H1 (cell line): ENCODE data around the gene GAS6. TPM values are rescaled to one million over a fixed set of nuclear protein-coding genes. Genes with fewer than 3 reads are reported as not detected.

Experiments
- CBX5 ChIP-seq: fragments of 300-800, 300-1000 bp; sonication (generic); IDR thresholded peaks from 2 replicates; pipeline ENCODE4 v1.7.1; 2016; ENCODE audit warnings: antibody characterized with exemption, low read length, low read depth
- MAFK ChIP-seq: IDR thresholded peaks from 2 replicates; pipeline ENCODE4 v1.6.1; 2012; ENCODE audit warnings: low read depth, mild to moderate bottlenecking, improper control_type of control experiment, low read length
- POLR2A ChIP-seq, 2 experiments: IDR thresholded peaks; 1 replicate in 1 of 2; 2 replicates in 1 of 2; pipeline ENCODE4 v1.6.1; 2011; ENCODE audit warnings: low read depth in 2 of 2, low read length in 2 of 2, mild to moderate bottlenecking in 2 of 2; ENCODE audit errors: control extremely low read depth in 1 of 2
- POLR2AphosphoS5 ChIP-seq: IDR thresholded peaks from 2 replicates; pipeline ENCODE4 v1.6.1; 2011; ENCODE audit warnings: low read depth, low read length
- SIX5 ChIP-seq: IDR thresholded peaks from 2 replicates; pipeline ENCODE4 v1.6.1; 2011; ENCODE audit warnings: mild to moderate bottlenecking, low read depth, low read length
- SP4 ChIP-seq: IDR thresholded peaks from 2 replicates; pipeline ENCODE4 v1.6.1; 2012; ENCODE audit warnings: low read length, inconsistent platforms
- TEAD4 ChIP-seq: IDR thresholded peaks from 2 replicates; pipeline ENCODE4 v1.6.1; 2012; ENCODE audit warnings: low read depth, low read length, inconsistent platforms, mixed read lengths
- polyA plus RNA-seq, 7 experiments: library from polyadenylated mRNA; depleted of rRNA in 3 of 7; stranded (reverse) in 5 of 7; unstranded in 2 of 7; fragments of >200 nt in 5 of 7; fragments of 200-250 nt in 2 of 7; gene quantifications; 1 replicate in 5 of 7; 2 replicates in 1 of 7; 4 replicates in 1 of 7; pipeline versions ENCODE4 v1.2.1 to v1.2.3, GENCODE V29; 2011 to 2013; ENCODE audit warnings: missing spikeins in 2 of 7, mixed read lengths in 2 of 7
- total RNA-seq: library from RNA; stranded (reverse); fragmentation: NEBNext Ultra II Directional; extraction: Animal tissue kit (Norgen Biotek cat#: 25700); gene quantifications from 2 replicates; pipeline ENCODE4 v1.2.1, GENCODE V29; 2021
- TF ChIP-seq, protein P1 (sequence below): fragments of 300-600 bp; sonication (generic); IDR thresholded peaks from 2 replicates; pipeline ENCODE4 v1.7.1; 2012; ENCODE audit warnings: low read length, moderate library complexity, mild to moderate bottlenecking, inconsistent platforms; ENCODE audit not compliant: insufficient replicate concordance

Gene GAS6
- total and polyA plus RNA-seq, 2 of the 8 experiments (the other 6 are each of a cell fraction or from before 2014, with no cell fraction given), result 18.6 to 31.0 TPM

GRCh38 chr13:113859311-113860050 lies 4.4 kb downstream of the GAS6 start (continued):
- TF ChIP-seq, protein P1, sequence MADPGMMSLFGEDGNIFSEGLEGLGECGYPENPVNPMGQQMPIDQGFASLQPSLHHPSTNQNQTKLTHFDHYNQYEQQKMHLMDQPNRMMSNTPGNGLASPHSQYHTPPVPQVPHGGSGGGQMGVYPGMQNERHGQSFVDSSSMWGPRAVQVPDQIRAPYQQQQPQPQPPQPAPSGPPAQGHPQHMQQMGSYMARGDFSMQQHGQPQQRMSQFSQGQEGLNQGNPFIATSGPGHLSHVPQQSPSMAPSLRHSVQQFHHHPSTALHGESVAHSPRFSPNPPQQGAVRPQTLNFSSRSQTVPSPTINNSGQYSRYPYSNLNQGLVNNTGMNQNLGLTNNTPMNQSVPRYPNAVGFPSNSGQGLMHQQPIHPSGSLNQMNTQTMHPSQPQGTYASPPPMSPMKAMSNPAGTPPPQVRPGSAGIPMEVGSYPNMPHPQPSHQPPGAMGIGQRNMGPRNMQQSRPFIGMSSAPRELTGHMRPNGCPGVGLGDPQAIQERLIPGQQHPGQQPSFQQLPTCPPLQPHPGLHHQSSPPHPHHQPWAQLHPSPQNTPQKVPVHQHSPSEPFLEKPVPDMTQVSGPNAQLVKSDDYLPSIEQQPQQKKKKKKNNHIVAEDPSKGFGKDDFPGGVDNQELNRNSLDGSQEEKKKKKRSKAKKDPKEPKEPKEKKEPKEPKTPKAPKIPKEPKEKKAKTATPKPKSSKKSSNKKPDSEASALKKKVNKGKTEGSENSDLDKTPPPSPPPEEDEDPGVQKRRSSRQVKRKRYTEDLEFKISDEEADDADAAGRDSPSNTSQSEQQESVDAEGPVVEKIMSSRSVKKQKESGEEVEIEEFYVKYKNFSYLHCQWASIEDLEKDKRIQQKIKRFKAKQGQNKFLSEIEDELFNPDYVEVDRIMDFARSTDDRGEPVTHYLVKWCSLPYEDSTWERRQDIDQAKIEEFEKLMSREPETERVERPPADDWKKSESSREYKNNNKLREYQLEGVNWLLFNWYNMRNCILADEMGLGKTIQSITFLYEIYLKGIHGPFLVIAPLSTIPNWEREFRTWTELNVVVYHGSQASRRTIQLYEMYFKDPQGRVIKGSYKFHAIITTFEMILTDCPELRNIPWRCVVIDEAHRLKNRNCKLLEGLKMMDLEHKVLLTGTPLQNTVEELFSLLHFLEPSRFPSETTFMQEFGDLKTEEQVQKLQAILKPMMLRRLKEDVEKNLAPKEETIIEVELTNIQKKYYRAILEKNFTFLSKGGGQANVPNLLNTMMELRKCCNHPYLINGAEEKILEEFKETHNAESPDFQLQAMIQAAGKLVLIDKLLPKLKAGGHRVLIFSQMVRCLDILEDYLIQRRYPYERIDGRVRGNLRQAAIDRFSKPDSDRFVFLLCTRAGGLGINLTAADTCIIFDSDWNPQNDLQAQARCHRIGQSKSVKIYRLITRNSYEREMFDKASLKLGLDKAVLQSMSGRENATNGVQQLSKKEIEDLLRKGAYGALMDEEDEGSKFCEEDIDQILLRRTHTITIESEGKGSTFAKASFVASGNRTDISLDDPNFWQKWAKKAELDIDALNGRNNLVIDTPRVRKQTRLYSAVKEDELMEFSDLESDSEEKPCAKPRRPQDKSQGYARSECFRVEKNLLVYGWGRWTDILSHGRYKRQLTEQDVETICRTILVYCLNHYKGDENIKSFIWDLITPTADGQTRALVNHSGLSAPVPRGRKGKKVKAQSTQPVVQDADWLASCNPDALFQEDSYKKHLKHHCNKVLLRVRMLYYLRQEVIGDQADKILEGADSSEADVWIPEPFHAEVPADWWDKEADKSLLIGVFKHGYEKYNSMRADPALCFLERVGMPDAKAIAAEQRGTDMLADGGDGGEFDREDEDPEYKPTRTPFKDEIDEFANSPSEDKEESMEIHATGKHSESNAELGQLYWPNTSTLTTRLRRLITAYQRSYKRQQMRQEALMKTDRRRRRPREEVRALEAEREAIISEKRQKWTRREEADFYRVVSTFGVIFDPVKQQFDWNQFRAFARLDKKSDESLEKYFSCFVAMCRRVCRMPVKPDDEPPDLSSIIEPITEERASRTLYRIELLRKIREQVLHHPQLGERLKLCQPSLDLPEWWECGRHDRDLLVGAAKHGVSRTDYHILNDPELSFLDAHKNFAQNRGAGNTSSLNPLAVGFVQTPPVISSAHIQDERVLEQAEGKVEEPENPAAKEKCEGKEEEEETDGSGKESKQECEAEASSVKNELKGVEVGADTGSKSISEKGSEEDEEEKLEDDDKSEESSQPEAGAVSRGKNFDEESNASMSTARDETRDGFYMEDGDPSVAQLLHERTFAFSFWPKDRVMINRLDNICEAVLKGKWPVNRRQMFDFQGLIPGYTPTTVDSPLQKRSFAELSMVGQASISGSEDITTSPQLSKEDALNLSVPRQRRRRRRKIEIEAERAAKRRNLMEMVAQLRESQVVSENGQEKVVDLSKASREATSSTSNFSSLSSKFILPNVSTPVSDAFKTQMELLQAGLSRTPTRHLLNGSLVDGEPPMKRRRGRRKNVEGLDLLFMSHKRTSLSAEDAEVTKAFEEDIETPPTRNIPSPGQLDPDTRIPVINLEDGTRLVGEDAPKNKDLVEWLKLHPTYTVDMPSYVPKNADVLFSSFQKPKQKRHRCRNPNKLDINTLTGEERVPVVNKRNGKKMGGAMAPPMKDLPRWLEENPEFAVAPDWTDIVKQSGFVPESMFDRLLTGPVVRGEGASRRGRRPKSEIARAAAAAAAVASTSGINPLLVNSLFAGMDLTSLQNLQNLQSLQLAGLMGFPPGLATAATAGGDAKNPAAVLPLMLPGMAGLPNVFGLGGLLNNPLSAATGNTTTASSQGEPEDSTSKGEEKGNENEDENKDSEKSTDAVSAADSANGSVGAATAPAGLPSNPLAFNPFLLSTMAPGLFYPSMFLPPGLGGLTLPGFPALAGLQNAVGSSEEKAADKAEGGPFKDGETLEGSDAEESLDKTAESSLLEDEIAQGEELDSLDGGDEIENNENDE, result no peak
- TF ChIP-seq MAFK (0 out of 2 replicates have a peak, but pooled peaks have one; percentile 27), SP4 (no peak), TEAD4 (no peak), SIX5 (no peak), POLR2A (IDR thresholded peaks at IDR 0.05; ENCODE audit: control extremely low read depth in 1 of 2, low read depth in 2 of 2, low read length in 2 of 2) (no peak), POLR2AphosphoS5 (no peak), CBX5 (no peak)
- TF ChIP-seq, all 59 proteins: peak for 2
